SK-N-SH treated with all-trans-retinoic acid at 6 μM for 48 hours (cell line): ENCODE results near the gene HPS3.

ENCODE experiments used
- ISL1 ChIP-seq: fragments of 250-450 bp; sonication (Bioruptor Pico); IDR thresholded peaks from 2 replicates; pipeline ENCODE4 v2.1.2; 2022; ENCODE audit warnings: mild to moderate bottlenecking, moderate library complexity
- PATZ1 ChIP-seq: fragments of 250-450 bp; sonication (Bioruptor Pico); IDR thresholded peaks from 2 replicates; pipeline ENCODE4 v1.8.0; 2020; ENCODE audit warnings: mild to moderate bottlenecking, moderate library complexity, borderline replicate concordance
- SNAI2 ChIP-seq: fragments of 250-450 bp; sonication (Bioruptor Pico); IDR thresholded peaks from 2 replicates; pipeline ENCODE4 v1.5.0; 2020; ENCODE audit warnings: mild to moderate bottlenecking, moderate library complexity
- TCF4 ChIP-seq: fragments of 250-450 bp; sonication (Bioruptor Pico); IDR thresholded peaks from 2 replicates; pipeline ENCODE4 v1.8.0; 2021; ENCODE audit warnings: mild to moderate bottlenecking, moderate library complexity, borderline replicate concordance
- TOX ChIP-seq: fragments of 250-450 bp; sonication (Bioruptor Pico); IDR thresholded peaks from 2 replicates; pipeline ENCODE4 v1.8.0; 2021; ENCODE audit warnings: mild to moderate bottlenecking, moderate library complexity, borderline replicate concordance
- ZNF8 ChIP-seq: fragments of 450-650 bp; formaldehyde crosslinking; IDR thresholded peaks from 2 replicates; pipeline ENCODE4 v1.5.0; 2020; ENCODE audit warnings: mild to moderate bottlenecking, moderate library complexity

GRCh38 chr3:149090461-149090860 lies 39.0 kb upstream of the HPS3 start:
- TF ChIP-seq ISL1 = no peak
- no peak for TF ChIP-seq SNAI2 (CRISPR knock-in tag)
- TF ChIP-seq TOX = no peak
- TF ChIP-seq ZNF8 (CRISPR knock-in tag) = no peak
- no peak for TF ChIP-seq TCF4 (CRISPR knock-in tag)
- no peak for TF ChIP-seq PATZ1 (CRISPR knock-in tag)
